Measurements from ENCODE around the gene ENTPD5. TPM values are rescaled to one million over a fixed set of nuclear protein-coding genes. Genes with fewer than 3 reads are reported as not detected.

Gene ENTPD5
- polyA plus RNA-seq, 1 donor from 2014 or later = 5.7 TPM

DNA sequence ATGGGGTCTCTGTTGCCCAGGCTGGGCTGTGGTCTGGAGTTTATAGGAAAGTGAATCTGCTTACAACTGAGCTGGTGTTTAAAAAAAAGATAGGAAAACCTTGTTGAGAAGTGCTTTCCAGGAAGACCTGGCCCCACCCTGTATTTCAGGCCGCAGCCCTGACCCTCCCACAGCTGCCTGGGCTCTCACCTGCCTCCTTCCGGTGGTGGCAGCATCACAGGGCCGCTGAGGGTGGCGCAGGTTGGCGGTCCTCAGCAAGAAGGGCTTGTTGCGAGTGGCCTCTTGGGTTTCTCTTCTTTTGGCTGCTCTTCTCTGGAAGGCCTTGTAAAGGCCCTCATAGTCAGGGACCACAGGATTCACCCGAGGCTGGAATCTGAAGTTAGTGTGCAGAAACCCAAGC is 76.9 kb downstream of the ENTPD5 start:
- Histone ChIP-seq H3K27ac (ENCODE audit: low read length) (no peak overlapping the region), H2AFZ (ENCODE audit: low read depth, low read length) (no peak overlapping the region), H3K4me2 (ENCODE audit: low read length) (no peak overlapping the region), H3K4me3 (ENCODE audit: low read length) (no peak overlapping the region), H3F3A (ENCODE audit: insufficient read depth, low read length, poor library complexity, severe bottlenecking) (no peaks in the 10 kb centered on the region), H3K36me3 (ENCODE audit: insufficient read depth, low read length) (no peaks in the 10 kb centered on the region), H3K9me3 (ENCODE audit: low read length) (no peaks in the 10 kb centered on the region), H3K9me2 (ENCODE audit: insufficient read depth, low read length) (no peaks in the 10 kb centered on the region), H3K9ac (ENCODE audit: low read length) (no peak overlapping the region), H3K27me3 (ENCODE audit: insufficient read depth, low read depth, low read length) (no peaks in the 10 kb centered on the region), H3K79me2 (replicated peaks; ENCODE audit: insufficient read depth, low read length) (no peaks in the 10 kb centered on the region), H4K20me1 (ENCODE audit: insufficient read depth) (no peaks in the 10 kb centered on the region)
- TF ChIP-seq, protein P1, sequence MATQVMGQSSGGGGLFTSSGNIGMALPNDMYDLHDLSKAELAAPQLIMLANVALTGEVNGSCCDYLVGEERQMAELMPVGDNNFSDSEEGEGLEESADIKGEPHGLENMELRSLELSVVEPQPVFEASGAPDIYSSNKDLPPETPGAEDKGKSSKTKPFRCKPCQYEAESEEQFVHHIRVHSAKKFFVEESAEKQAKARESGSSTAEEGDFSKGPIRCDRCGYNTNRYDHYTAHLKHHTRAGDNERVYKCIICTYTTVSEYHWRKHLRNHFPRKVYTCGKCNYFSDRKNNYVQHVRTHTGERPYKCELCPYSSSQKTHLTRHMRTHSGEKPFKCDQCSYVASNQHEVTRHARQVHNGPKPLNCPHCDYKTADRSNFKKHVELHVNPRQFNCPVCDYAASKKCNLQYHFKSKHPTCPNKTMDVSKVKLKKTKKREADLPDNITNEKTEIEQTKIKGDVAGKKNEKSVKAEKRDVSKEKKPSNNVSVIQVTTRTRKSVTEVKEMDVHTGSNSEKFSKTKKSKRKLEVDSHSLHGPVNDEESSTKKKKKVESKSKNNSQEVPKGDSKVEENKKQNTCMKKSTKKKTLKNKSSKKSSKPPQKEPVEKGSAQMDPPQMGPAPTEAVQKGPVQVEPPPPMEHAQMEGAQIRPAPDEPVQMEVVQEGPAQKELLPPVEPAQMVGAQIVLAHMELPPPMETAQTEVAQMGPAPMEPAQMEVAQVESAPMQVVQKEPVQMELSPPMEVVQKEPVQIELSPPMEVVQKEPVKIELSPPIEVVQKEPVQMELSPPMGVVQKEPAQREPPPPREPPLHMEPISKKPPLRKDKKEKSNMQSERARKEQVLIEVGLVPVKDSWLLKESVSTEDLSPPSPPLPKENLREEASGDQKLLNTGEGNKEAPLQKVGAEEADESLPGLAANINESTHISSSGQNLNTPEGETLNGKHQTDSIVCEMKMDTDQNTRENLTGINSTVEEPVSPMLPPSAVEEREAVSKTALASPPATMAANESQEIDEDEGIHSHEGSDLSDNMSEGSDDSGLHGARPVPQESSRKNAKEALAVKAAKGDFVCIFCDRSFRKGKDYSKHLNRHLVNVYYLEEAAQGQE (IDR thresholded peaks at IDR 0.05; ENCODE audit: borderline replicate concordance) = no peak
- no peak for TF ChIP-seq TAF1 (IDR thresholded peaks at IDR 0.05; ENCODE audit: low read depth)
- no peak for TF ChIP-seq POLR2AphosphoS5 (IDR thresholded peaks at IDR 0.05)
- TF ChIP-seq RAD21 (conservative IDR thresholded peaks at IDR 0.05) = no peak
- TF ChIP-seq EP300 (conservative IDR thresholded peaks at IDR 0.05; ENCODE audit: poor library complexity, severe bottlenecking) = no peak
- TF ChIP-seq, protein P2, sequence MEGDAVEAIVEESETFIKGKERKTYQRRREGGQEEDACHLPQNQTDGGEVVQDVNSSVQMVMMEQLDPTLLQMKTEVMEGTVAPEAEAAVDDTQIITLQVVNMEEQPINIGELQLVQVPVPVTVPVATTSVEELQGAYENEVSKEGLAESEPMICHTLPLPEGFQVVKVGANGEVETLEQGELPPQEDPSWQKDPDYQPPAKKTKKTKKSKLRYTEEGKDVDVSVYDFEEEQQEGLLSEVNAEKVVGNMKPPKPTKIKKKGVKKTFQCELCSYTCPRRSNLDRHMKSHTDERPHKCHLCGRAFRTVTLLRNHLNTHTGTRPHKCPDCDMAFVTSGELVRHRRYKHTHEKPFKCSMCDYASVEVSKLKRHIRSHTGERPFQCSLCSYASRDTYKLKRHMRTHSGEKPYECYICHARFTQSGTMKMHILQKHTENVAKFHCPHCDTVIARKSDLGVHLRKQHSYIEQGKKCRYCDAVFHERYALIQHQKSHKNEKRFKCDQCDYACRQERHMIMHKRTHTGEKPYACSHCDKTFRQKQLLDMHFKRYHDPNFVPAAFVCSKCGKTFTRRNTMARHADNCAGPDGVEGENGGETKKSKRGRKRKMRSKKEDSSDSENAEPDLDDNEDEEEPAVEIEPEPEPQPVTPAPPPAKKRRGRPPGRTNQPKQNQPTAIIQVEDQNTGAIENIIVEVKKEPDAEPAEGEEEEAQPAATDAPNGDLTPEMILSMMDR (IDR thresholded peaks at IDR 0.05; ENCODE audit: poor library complexity, severe bottlenecking) = no peak
- TF ChIP-seq SMC3 (conservative IDR thresholded peaks at IDR 0.05; ENCODE audit: poor library complexity) = no peak
- TF ChIP-seq MXI1 (conservative IDR thresholded peaks at IDR 0.05; ENCODE audit: poor library complexity, severe bottlenecking) = no peak
- no peak for TF ChIP-seq EZH2 (IDR thresholded peaks at IDR 0.05; ENCODE audit: borderline replicate concordance, insufficient read depth, low read length, poor library complexity, severe bottlenecking)

DNA sequence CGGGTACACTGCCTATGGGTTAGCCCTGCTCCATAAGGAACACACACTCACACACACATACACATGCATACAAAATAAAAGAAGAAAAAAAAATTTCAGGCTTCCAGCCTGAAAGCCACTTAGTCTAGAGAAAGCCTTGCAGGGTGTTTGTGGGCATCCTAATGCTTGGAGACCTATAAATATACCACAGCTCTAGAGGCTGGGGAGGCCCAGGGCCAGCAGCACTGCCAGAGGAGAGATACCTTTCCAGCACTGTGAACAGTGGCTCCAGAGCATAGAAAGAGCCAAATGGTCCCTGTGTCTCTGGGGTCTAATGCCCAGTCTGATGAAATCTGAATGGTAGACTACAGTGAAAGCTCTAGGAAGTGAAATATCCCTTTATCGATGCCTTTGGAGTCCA is 82.1 kb downstream of the ENTPD5 start:
- TF ChIP-seq TAF1 (IDR thresholded peaks at IDR 0.05; ENCODE audit: low read depth) = no peak
- no peak for TF ChIP-seq MXI1 (conservative IDR thresholded peaks at IDR 0.05; ENCODE audit: poor library complexity, severe bottlenecking)
- no peak overlapping the region for H3K27ac ChIP-seq (ENCODE audit: low read length)

DNA sequence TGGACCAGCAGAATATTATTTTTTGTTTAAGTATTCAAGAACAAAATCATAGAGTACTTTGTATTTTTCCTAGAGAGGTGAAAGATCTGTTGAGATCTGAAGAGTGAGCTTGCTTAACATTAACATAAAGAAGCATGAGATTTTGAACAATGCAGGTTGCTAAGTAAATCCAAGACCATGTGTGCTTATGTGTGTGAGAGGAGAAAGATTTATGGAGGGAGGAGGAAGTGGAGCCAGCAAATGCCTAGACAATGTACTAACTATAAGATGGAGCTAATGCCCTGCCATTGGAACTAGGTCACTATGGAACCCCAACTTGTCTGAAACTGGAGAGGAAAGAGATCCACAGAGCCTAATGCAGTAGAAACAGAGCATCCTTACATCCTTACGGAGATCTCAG is 82.5 kb downstream of the ENTPD5 start:
- H3K9me3 ChIP-seq (ENCODE audit: low read length) = no peaks in the 10 kb centered on the region
- TF ChIP-seq POLR2AphosphoS5 (IDR thresholded peaks at IDR 0.05) (no peak), EZH2 (IDR thresholded peaks at IDR 0.05; ENCODE audit: borderline replicate concordance, insufficient read depth, low read length, poor library complexity, severe bottlenecking) (no peak), SMC3 (conservative IDR thresholded peaks at IDR 0.05; ENCODE audit: poor library complexity) (no peak), EP300 (conservative IDR thresholded peaks at IDR 0.05; ENCODE audit: poor library complexity, severe bottlenecking) (no peak), RAD21 (conservative IDR thresholded peaks at IDR 0.05) (no peak), TAF1 (IDR thresholded peaks at IDR 0.05; ENCODE audit: low read depth) (no peak), MXI1 (conservative IDR thresholded peaks at IDR 0.05; ENCODE audit: poor library complexity, severe bottlenecking) (no peak)
- TF ChIP-seq, protein P1 (IDR thresholded peaks at IDR 0.05; ENCODE audit: borderline replicate concordance) = no peak
- TF ChIP-seq, protein P2 (IDR thresholded peaks at IDR 0.05; ENCODE audit: poor library complexity, severe bottlenecking) = no peak
- peaks cover 11% of the 10 kb centered on the region for H3K36me3 ChIP-seq (ENCODE audit: insufficient read depth, low read length)
- H2AFZ ChIP-seq (ENCODE audit: low read depth, low read length) = no peak overlapping the region
- H3K79me2 ChIP-seq (replicated peaks; ENCODE audit: insufficient read depth, low read length) = no peaks in the 10 kb centered on the region
- no peak overlapping the region for H3K4me3 ChIP-seq (ENCODE audit: low read length)
- no peak overlapping the region for H3K9ac ChIP-seq (ENCODE audit: low read length)
- no peaks in the 10 kb centered on the region for H3K9me2 ChIP-seq (ENCODE audit: insufficient read depth, low read length)
- H3F3A ChIP-seq (ENCODE audit: insufficient read depth, low read length, poor library complexity, severe bottlenecking) = no peaks in the 10 kb centered on the region
- H3K4me2 ChIP-seq (ENCODE audit: low read length) = no peak overlapping the region
- no peaks in the 10 kb centered on the region for H4K20me1 ChIP-seq (ENCODE audit: insufficient read depth)
- H3K27ac ChIP-seq (ENCODE audit: low read length) = no peak overlapping the region
- no peaks in the 10 kb centered on the region for H3K27me3 ChIP-seq (ENCODE audit: insufficient read depth, low read depth, low read length)

More for the DNA sequence above, 82.1 kb downstream of the ENTPD5 start:
- Histone ChIP-seq H3K4me3 (ENCODE audit: low read length) (no peak overlapping the region), H3K27me3 (ENCODE audit: insufficient read depth, low read depth, low read length) (no peaks in the 10 kb centered on the region), H3K9me3 (ENCODE audit: low read length) (no peaks in the 10 kb centered on the region), H3K9ac (ENCODE audit: low read length) (no peak overlapping the region), H4K20me1 (ENCODE audit: insufficient read depth) (no peaks in the 10 kb centered on the region), H3K79me2 (replicated peaks; ENCODE audit: insufficient read depth, low read length) (no peaks in the 10 kb centered on the region), H3K4me2 (ENCODE audit: low read length) (no peak overlapping the region), H3K36me3 (ENCODE audit: insufficient read depth, low read length) (peaks cover 6% of the 10 kb centered on the region), H3F3A (ENCODE audit: insufficient read depth, low read length, poor library complexity, severe bottlenecking) (no peaks in the 10 kb centered on the region), H2AFZ (ENCODE audit: low read depth, low read length) (no peak overlapping the region), H3K9me2 (ENCODE audit: insufficient read depth, low read length) (no peaks in the 10 kb centered on the region)
